Ovary (tissue), 9 donors: ENCODE measurements around the gene ST3GAL4. TPM values are rescaled to one million over a fixed set of nuclear protein-coding genes. Genes with fewer than 3 reads are reported as not detected.
A peak's percentile ranks its signal among the peaks of the same experiment; 100 is the strongest.
"Not testable (repeated sequence)": the region's sequence is repeated elsewhere in the genome, so short reads cannot be mapped to it uniquely, and the experiment has no call there.

Experiments
- DNase-seq, 5 donors: peaks; one replicate each; pipeline ENCODE4 v3.0.0-alpha.2; 2019 to 2020
- H3K27ac ChIP-seq, 2 donors: fragments of 200-600 bp; one replicate each; pipeline versions ENCODE4 v1.5.1 to v1.8.0; 2019 to 2022
- H3K27me3 ChIP-seq: fragments of 200-600 bp; one replicate; pipeline ENCODE4 v1.8.0; 2022
- H3K36me3 ChIP-seq: fragments of 200-600 bp; sonication (generic); one replicate; pipeline ENCODE4 v1.5.1; 2019
- H3K4me1 ChIP-seq: one replicate; pipeline ENCODE4 v1.8.1; 2013; ENCODE audit warnings: mild to moderate bottlenecking, moderate library complexity; ENCODE audit not compliant: insufficient read depth
- H3K4me3 ChIP-seq: fragments of 200-600 bp; sonication (generic); one replicate; pipeline ENCODE4 v1.5.1; 2017
- H3K9me3 ChIP-seq, 2 donors: fragments of 200-600 bp in 1 of 2; sonication (generic) in 1 of 2; one replicate each; pipeline versions ENCODE4 v1.5.1 to v1.8.1; 2013 to 2019; ENCODE audit warnings: mild to moderate bottlenecking in 1 of 2, moderate library complexity in 1 of 2
- CTCF ChIP-seq, 3 donors: fragments of 450-650 bp in 2 of 3; fragments of 200-600 bp in 1 of 3; IDR thresholded peaks; one replicate each; pipeline versions ENCODE4 v1.5.1 to v1.8.0; 2016 to 2022; ENCODE audit warnings: antibody characterized with exemption in 3 of 3, mild to moderate bottlenecking in 1 of 3
- EP300 ChIP-seq: sonication (generic); formaldehyde crosslinking; IDR thresholded peaks from one replicate; pipeline ENCODE4 v1.6.1; 2017; ENCODE audit warnings: antibody characterized with exemption
- POLR2A ChIP-seq: fragments of 450-650 bp; IDR thresholded peaks from one replicate; pipeline ENCODE4 v1.6.1; 2017; ENCODE audit warnings: antibody characterized with exemption, mild to moderate bottlenecking, moderate library complexity
- WGBS, 3 donors: extraction: QIAGEN DNeasy Blood & Tissue Kit in 1 of 3; methylation state at CpG; one replicate each; pipeline versions ENCODE4 v1.1.5 to v1.1.7; 2013 to 2017; 5-methylcytosine and 5-hydroxymethylcytosine counted together
- intact Hi-C, 4 donors: fragments of 100-400 bp; cut with DNase I; formaldehyde crosslinking; loops; one replicate each; pipeline versions ENCODE4 v1.11.0 to v1.15.1; 2022 to 2023
- polyA plus RNA-seq, 2 donors: library from polyadenylated mRNA; stranded (reverse); fragments of 200-250 nt in 1 of 2; fragments of 350-450 nt in 1 of 2; fragmentation: Illumina TruSeq in 1 of 2; extraction: RNeasy Lipid Tissue Mini Kit (QIAGEN cat#74804) in 1 of 2; gene quantifications; one replicate each; pipeline ENCODE4 v1.2.3, GENCODE V29; 2013 to 2014
- total RNA-seq, 7 donors: library from RNA; depleted of rRNA in 2 of 7; stranded (reverse); fragments of >200 nt in 2 of 7; fragmentation: NEBNext Ultra II Directional in 3 of 7; extraction: Animal tissue kit (Norgen Biotek cat#: 25700) in 3 of 7; gene quantifications; one replicate each; pipeline versions ENCODE4 v1.1.0 to v1.2.4, GENCODE V29; 2016 to 2023
- donor health status: DM: no; HTN: no; CAD: no; lungs with moderate emphysema.
- donor health status: DM: no; HTN: no; CAD: no.
- donor health status: Bipolar disorder and iron deficiency.
- donor health status: DM: yes; HTN: yes; CAD: no.
- donor health status: DM: no; HTN: no; CAD: no.
- donor health status: DM: yes; HTN: yes; CAD: no.

ST3GAL4 gene
- total and polyA plus RNA-seq, 9 donors = 75.8 to 300 (median 120) TPM

DNA sequence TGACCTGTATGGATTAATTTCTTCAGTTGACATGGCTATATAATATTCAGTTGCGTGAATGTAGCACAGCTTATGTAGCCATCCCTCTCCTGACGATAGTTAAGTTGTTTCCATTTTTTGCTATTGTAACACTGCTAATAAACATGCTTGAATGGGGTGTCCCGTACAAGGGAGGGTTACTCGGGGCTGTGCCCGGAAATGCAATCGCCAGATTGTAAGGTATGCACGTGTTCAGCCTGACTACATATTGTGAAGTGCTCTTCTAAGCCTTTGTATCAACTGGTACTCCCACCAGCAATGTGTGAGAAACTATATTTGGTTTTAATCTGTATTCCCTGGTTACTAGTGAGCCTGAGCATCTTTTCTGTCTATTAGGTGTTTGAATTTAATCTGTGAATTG lies 16.1 kb downstream of the ST3GAL4 start:
- Histone ChIP-seq H3K9me3 (no peaks in the 10 kb centered on the region), H3K36me3 (no peaks in the 10 kb centered on the region), H3K27me3 (no peaks in the 10 kb centered on the region), H3K4me3 (no peak overlapping the region), H3K27ac (no peak overlapping the region), H3K4me1 (peaks cover 24% of the 10 kb centered on the region)
- peak in 1 of 5 donors; percentile 6 for DNase-seq
- 74 to 76% (median 75%) methylated on average over 7 of the region's 7 CpGs for WGBS, 3 donors
- TF ChIP-seq POLR2A (no peak), EP300 (no peak), CTCF (IDR thresholded peaks at IDR 0.05) (no peak)
- intact Hi-C loops = no loop called here

- H3K4me3 ChIP-seq, H3K27ac ChIP-seq, H3K9me3 ChIP-seq, H3K27me3 ChIP-seq, intact Hi-C loops, H3K36me3 ChIP-seq: not testable (repeated sequence)
- peaks cover 18% of the 10 kb centered on the region for H3K4me1 ChIP-seq
- 19 to 37% (median 27%) methylated on average over 12 of the region's 12 CpGs for WGBS, 3 donors
- peak in 3 of 5 donors; percentile 34 to 36 (median 35) for DNase-seq
These were observed 18.0 kb downstream of the ST3GAL4 start for GRCh38 chr11:126373389-126374066.

GRCh38 chr11:126374562-126375300 lies 19.2 kb downstream of the ST3GAL4 start:
- H3K4me1 ChIP-seq = peaks cover 22% of the 10 kb centered on the region
- H3K9me3 ChIP-seq, H3K27me3 ChIP-seq, intact Hi-C loops, H3K4me3 ChIP-seq, H3K27ac ChIP-seq, H3K36me3 ChIP-seq: not testable (repeated sequence)
- WGBS, 3 donors = 63 to 74% (median 72%) methylated on average over 17 to 21 of the region's 28 CpGs
- peak in 3 of 5 donors; percentile 32 to 37 (median 35) for DNase-seq

- WGBS, 3 donors = 26 to 49% (median 33%) methylated on average over 7 of the region's 7 CpGs
- intact Hi-C loops = no loop called here
These were observed 20.2 kb downstream of the ST3GAL4 start for GRCh38 chr11:126375726-126376125.

GRCh38 chr11:126378763-126379162 lies 23.3 kb downstream of the ST3GAL4 start:
- DNase-seq = peak in 2 of 5 donors; percentile 26 to 59

More at GRCh38 chr11:126375726-126376125, 20.2 kb downstream of the ST3GAL4 start:
- no peak for TF ChIP-seq EP300
- TF ChIP-seq POLR2A = no peak
- no peak for TF ChIP-seq CTCF (IDR thresholded peaks at IDR 0.05)
- no peaks in the 10 kb centered on the region for H3K36me3 ChIP-seq
- H3K4me3 ChIP-seq = no peak overlapping the region
- H3K9me3 ChIP-seq = no peaks in the 10 kb centered on the region
- H3K4me1 ChIP-seq = peaks cover 25% of the 10 kb centered on the region
- H3K27me3 ChIP-seq = no peaks in the 10 kb centered on the region
- DNase-seq = peak in 1 of 5 donors; percentile 11
- peak overlapping the region in 1 of 2 donors; percentile 7 for H3K27ac ChIP-seq

More at GRCh38 chr11:126378763-126379162, 23.3 kb downstream of the ST3GAL4 start:
- intact Hi-C loops = no loop called here
- H3K36me3 ChIP-seq = no peaks in the 10 kb centered on the region
- H3K27me3 ChIP-seq = no peaks in the 10 kb centered on the region
- 25 to 30% (median 29%) methylated on average over 4 of the region's 4 CpGs for WGBS, 3 donors
- H3K27ac ChIP-seq = no peak overlapping the region
- peaks cover 22% of the 10 kb centered on the region for H3K4me1 ChIP-seq
- H3K9me3 ChIP-seq = no peaks in the 10 kb centered on the region
- no peak for TF ChIP-seq EP300
- no peak for TF ChIP-seq CTCF (IDR thresholded peaks at IDR 0.05)
- no peak for TF ChIP-seq POLR2A
- no peak overlapping the region for H3K4me3 ChIP-seq
